Type B pancreatic cell (in vitro differentiated cells): ENCODE data around the gene HSPA14. TPM values are rescaled to one million over a fixed set of nuclear protein-coding genes. Genes with fewer than 3 reads are reported as not detected.
"Not testable (repeated sequence)": the region's sequence is repeated elsewhere in the genome, so short reads cannot be mapped to it uniquely, and the experiment has no call there.

Experiments used
- DNase-seq: peaks from one replicate; pipeline ENCODE4 v3.0.0; 2021; ENCODE audit warnings: mixed read lengths; ENCODE audit not compliant: unreplicated experiment; ENCODE audit errors: extremely low spot score
- H3K27ac Mint-ChIP-seq: 2 replicates; pipeline ENCODE4 v1.8.0; 2021; ENCODE audit warnings: mild to moderate bottlenecking, mixed read lengths
- H3K27me3 Mint-ChIP-seq: 2 replicates; pipeline ENCODE4 v1.8.0; 2021; ENCODE audit warnings: mixed read lengths
- H3K36me3 Mint-ChIP-seq: 2 replicates; pipeline ENCODE4 v1.8.0; 2021; ENCODE audit warnings: mixed read lengths
- H3K4me1 Mint-ChIP-seq: one replicate; pipeline ENCODE4 v1.8.0; 2021; ENCODE audit warnings: mixed read lengths; ENCODE audit not compliant: unreplicated experiment
- H3K4me3 Mint-ChIP-seq: 2 replicates; pipeline ENCODE4 v1.8.0; 2021; ENCODE audit warnings: mild to moderate bottlenecking, mixed read lengths
- H3K9me3 Mint-ChIP-seq: 2 replicates; pipeline ENCODE4 v1.8.0; 2021; ENCODE audit warnings: mixed read lengths
- CTCF ChIP-seq: fragments of 200-600 bp; sonication (generic); conservative IDR thresholded peaks from 2 replicates; pipeline ENCODE4 v1.5.0; 2021; ENCODE audit warnings: antibody characterized with exemption, mild to moderate bottlenecking
- total RNA-seq: library from RNA; stranded (reverse); gene quantifications from 2 replicates; pipeline ENCODE4 v1.2.1, GENCODE V29; 2021; ENCODE audit warnings: low replicate concordance

The HSPA14 gene
- total RNA-seq, 1 donor from 2014 or later: 17.3 TPM

- H3K27ac Mint-ChIP-seq: no peak overlapping the region
- DNase-seq: no peak
- no peaks in the 10 kb centered on the region for H3K4me1 Mint-ChIP-seq
- H3K27me3 Mint-ChIP-seq: no peaks in the 10 kb centered on the region
- TF ChIP-seq CTCF: no peak
- H3K4me3 Mint-ChIP-seq: no peak overlapping the region
- H3K9me3 Mint-ChIP-seq: no peaks in the 10 kb centered on the region
- peaks cover 12% of the 10 kb centered on the region for H3K36me3 Mint-ChIP-seq
Observed at GRCh38 chr10:14858338-14858960, 20.3 kb downstream of the HSPA14 start.

- Mint-ChIP-seq H3K4me1 (no peaks in the 10 kb centered on the region), H3K27ac (no peak overlapping the region), H3K9me3 (no peaks in the 10 kb centered on the region), H3K36me3 (peaks cover 15% of the 10 kb centered on the region), H3K4me3 (no peak overlapping the region), H3K27me3 (no peaks in the 10 kb centered on the region)
- DNase-seq: no peak
- TF ChIP-seq CTCF: no peak
Observed at GRCh38 chr10:14859043-14859442, 20.9 kb downstream of the HSPA14 start.

- Mint-ChIP-seq H3K4me1 (no peaks in the 10 kb centered on the region), H3K9me3 (no peaks in the 10 kb centered on the region), H3K27ac (no peak overlapping the region), H3K36me3 (peaks cover 15% of the 10 kb centered on the region), H3K4me3 (no peak overlapping the region), H3K27me3 (no peaks in the 10 kb centered on the region)
- TF ChIP-seq CTCF: no peak
- DNase-seq: no peak
Observed at GRCh38 chr10:14859775-14860174, 21.7 kb downstream of the HSPA14 start.

- TF ChIP-seq CTCF: no peak
- H3K27ac Mint-ChIP-seq: no peak overlapping the region
- no peaks in the 10 kb centered on the region for H3K27me3 Mint-ChIP-seq
- H3K36me3 Mint-ChIP-seq: peaks cover 18% of the 10 kb centered on the region
- no peaks in the 10 kb centered on the region for H3K9me3 Mint-ChIP-seq
- H3K4me3 Mint-ChIP-seq: no peak overlapping the region
- no peaks in the 10 kb centered on the region for H3K4me1 Mint-ChIP-seq
- no peak for DNase-seq
Observed at GRCh38 chr10:14860791-14861190, 22.7 kb downstream of the HSPA14 start.

- H3K9me3 Mint-ChIP-seq, DNase-seq, H3K27ac Mint-ChIP-seq, H3K4me3 Mint-ChIP-seq, H3K4me1 Mint-ChIP-seq, H3K27me3 Mint-ChIP-seq: not testable (repeated sequence)
- H3K36me3 Mint-ChIP-seq: peaks cover 21% of the 10 kb centered on the region
Observed at GRCh38 chr10:14864466-14864865, 26.4 kb downstream of the HSPA14 start.

GRCh38 chr10:14864871-14865270 lies 26.8 kb downstream of the HSPA14 start:
- DNase-seq, H3K27ac Mint-ChIP-seq, H3K4me3 Mint-ChIP-seq, H3K27me3 Mint-ChIP-seq, H3K4me1 Mint-ChIP-seq, H3K9me3 Mint-ChIP-seq: not testable (repeated sequence)
- peaks cover 25% of the 10 kb centered on the region for H3K36me3 Mint-ChIP-seq
